ENCODE results near the gene CLDN6. TPM values are rescaled to one million over a fixed set of nuclear protein-coding genes. Genes with fewer than 3 reads are reported as not detected.
A peak's percentile ranks its signal among the peaks of the same experiment; 100 is the strongest.

The CLDN6 gene
- total RNA-seq, 1 donor from 2014 or later: 813 TPM

DNA sequence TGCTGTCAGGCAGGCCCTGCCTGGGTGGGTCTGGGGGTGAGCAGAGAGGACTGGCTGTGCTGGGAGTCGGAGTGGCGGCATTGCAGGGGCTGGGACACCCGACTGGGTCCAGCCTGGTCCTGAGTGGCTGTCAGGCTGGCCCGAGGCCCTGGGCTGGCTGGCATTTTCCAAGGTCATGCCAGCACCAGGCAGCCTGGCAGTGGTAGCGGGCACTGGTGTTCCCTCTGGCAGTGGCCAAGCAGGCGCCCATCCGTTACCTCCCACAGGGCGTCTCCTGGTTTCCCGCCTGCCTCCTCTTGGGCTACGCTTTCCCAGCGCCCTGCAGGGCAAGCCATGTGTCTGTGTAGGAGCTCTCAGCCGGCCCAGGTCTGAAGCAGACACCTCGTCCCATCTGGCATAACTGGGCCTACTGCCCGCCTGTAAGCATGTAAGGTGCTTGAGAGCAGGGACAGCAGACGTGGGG lies 32.1 kb downstream of the CLDN6 start:
- H3K4me3 ChIP-seq (ENCODE audit: low read depth, low read length): no peak overlapping the region
- TF ChIP-seq, protein P1, sequence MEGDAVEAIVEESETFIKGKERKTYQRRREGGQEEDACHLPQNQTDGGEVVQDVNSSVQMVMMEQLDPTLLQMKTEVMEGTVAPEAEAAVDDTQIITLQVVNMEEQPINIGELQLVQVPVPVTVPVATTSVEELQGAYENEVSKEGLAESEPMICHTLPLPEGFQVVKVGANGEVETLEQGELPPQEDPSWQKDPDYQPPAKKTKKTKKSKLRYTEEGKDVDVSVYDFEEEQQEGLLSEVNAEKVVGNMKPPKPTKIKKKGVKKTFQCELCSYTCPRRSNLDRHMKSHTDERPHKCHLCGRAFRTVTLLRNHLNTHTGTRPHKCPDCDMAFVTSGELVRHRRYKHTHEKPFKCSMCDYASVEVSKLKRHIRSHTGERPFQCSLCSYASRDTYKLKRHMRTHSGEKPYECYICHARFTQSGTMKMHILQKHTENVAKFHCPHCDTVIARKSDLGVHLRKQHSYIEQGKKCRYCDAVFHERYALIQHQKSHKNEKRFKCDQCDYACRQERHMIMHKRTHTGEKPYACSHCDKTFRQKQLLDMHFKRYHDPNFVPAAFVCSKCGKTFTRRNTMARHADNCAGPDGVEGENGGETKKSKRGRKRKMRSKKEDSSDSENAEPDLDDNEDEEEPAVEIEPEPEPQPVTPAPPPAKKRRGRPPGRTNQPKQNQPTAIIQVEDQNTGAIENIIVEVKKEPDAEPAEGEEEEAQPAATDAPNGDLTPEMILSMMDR (conservative IDR thresholded peaks at IDR 0.05; ENCODE audit: low read depth, low read length): no peak
- no peak for DNase-seq (ENCODE audit: low read depth)

DNA sequence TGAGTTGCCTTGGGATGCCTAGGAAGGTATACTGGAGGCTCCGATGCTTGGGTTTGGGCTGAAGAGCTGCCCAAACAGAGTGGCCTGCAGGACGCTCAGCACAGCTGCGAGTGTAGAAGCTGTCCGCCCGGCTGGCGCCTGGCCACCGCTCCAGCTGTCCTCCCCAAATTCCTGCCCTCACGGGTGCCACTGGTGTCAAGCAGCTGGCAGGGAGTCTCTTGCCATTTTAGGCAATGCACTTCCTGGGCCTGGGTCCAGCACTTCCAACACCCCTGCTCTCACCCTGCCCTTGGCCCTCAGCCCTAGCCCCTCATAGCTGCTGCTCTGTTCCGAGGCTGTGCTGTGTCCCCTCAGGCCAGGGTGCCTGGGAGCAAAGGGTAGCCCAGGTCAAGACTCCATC lies 32.5 kb downstream of the CLDN6 start:
- DNase-seq (ENCODE audit: low read depth): no peak
- no peak overlapping the region for H3K4me3 ChIP-seq (ENCODE audit: low read depth, low read length)
- TF ChIP-seq, protein P1 (conservative IDR thresholded peaks at IDR 0.05; ENCODE audit: low read depth, low read length): no peak

DNA sequence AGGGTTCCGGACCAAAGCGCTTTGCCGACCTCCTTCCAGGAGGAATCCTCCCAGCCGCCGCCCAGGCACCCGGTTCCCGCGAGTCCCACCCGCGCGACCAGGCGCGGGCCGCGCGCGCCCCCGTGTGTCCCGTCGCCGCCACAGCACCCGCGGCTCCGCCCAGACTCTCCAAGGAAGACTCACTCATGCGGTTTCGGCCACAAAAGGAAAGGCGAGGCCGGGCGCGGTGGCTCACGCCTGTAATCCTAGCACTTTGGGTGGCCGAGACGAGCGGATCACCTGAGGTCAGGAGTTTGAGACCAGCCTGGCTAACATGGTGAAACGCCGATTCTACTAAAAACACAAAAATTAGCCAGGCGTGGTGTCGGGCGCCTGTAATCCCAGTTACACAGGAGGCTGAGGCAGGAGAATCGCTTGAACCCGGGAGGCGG lies 34.3 kb downstream of the CLDN6 start:
- TF ChIP-seq, protein P1 (conservative IDR thresholded peaks at IDR 0.05; ENCODE audit: low read depth, low read length): peak; percentile 76
- DNase-seq (ENCODE audit: low read depth): no peak
- peak overlapping the region; percentile 46 for H3K4me3 ChIP-seq (ENCODE audit: low read depth, low read length)

DNA sequence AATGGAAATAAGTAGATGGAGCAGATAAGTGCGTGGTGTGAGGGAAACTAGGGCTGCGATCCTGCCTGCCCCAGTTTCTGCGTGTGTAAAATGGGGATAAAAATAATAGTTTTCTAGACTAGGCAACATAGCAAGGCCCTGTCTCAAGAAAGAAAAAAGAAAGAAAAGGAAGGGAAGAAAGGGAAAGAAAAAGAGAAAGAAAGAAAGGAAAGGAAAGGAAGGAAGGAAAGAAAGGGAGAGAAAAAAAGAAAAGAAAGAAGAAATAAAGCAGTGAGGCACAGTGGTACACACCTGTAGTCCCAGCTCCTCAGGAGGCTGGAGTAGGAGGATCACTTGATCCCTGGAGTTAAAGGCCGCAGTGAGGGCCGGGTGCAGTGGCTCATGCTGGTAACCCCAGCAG lies 35.6 kb downstream of the CLDN6 start:
- H3K4me3 ChIP-seq (ENCODE audit: low read depth, low read length): no peak overlapping the region
- TF ChIP-seq, protein P1 (conservative IDR thresholded peaks at IDR 0.05; ENCODE audit: low read depth, low read length): no peak
- no peak for DNase-seq (ENCODE audit: low read depth)

DNA sequence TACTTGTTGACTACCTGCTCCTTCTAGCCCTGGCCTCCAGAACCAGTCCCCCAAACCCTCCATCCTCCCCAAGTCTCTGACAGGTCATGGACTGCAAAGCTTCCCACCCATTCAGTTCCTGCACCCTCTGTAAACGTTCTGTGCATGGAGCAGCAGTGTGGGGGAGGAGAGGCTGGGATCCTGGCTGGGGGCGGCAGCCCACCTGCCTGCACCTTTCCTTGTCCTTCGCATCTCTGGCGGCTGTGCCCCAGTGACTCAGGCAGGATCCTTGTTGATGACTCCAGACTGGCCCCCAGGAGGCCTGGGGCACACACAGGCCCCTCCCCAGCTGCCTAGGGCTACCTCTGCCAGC lies 36.1 kb downstream of the CLDN6 start:
- no peak overlapping the region for H3K4me3 ChIP-seq (ENCODE audit: low read depth, low read length)
- TF ChIP-seq, protein P1 (conservative IDR thresholded peaks at IDR 0.05; ENCODE audit: low read depth, low read length): no peak

DNA sequence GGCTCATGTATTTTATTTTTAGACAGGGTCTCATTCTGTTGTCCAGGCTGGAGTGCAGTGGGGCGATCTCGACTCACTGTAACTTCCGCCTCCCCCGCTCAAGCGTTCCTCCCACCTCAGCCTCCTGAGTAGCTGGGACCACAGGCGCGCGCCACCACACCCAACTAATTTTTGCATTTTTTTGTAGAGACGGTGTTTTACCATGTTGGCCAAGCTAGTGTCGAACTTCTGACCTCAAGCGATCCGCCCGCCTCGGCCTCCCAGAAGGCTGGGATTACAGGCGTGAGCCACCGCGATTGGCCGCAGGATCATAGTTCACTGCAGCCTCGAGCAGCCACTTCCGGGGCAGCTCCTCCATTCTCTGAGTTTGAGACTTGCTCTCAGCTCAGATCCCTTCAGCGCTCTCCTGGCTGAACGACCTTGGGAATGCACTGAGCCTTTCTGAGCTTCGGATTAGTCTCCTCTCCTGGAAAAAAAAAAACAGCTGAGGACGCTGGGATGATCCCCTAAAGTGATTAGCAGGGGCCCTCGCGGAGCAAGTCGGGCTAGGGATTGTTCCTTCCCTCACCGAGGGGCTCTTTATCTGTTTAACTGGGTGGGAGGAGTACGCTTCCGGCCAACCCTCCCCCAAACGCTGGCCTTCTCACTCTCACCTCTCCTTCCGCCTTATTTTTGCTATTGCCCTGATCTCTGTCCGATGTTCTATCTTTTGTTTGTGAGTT lies 36.6 kb downstream of the CLDN6 start:
- TF ChIP-seq, protein P1 (conservative IDR thresholded peaks at IDR 0.05; ENCODE audit: low read depth, low read length): no peak
- H3K4me3 ChIP-seq (ENCODE audit: low read depth, low read length): peak overlapping the region; percentile 90
- no peak for DNase-seq (ENCODE audit: low read depth)

More for the DNA sequence above, 36.1 kb downstream of the CLDN6 start:
- DNase-seq (ENCODE audit: low read depth): no peak

Measured in epithelial cell of proximal tubule (primary cell).